ENCODE results near the gene TNNT2. TPM values are rescaled to one million over a fixed set of nuclear protein-coding genes. Genes with fewer than 3 reads are reported as not detected.

The TNNT2 gene
- total RNA-seq, 1 donor from 2014 or later = 8,708 TPM

DNA sequence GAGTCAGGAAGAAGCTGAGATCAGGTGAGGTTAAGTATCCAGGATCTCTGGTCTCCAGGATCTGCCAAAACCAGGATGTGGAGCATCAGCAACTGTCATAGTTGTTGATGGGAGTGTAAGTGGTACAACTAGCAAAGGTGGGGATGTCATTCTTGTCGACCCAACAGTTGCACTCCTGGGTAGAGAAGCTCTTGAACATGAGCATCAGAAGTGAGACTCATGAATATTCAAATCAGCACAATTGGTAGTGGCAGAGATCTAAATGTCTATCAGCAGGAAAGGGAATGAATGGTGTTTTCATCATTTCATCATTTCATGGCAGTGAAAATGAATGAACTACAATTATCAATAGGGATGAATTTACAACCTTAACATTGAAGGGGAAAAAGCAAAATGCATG lies 25.9 kb upstream of the TNNT2 start:
- Histone ChIP-seq H3K4me3 (no peak overlapping the region), H3K36me3 (no peaks in the 10 kb centered on the region), H3K4me1 (peaks cover 53% of the 10 kb centered on the region), H3K27ac (replicated peaks) (no peak overlapping the region), H3K9me3 (replicated peaks) (no peaks in the 10 kb centered on the region), H3K27me3 (ENCODE audit: low read depth) (peaks cover 29% of the 10 kb centered on the region)
- intact Hi-C loops (cut with micrococcal nuclease) = no loop called here
- no peak for DNase-seq
- TF ChIP-seq, protein P1, sequence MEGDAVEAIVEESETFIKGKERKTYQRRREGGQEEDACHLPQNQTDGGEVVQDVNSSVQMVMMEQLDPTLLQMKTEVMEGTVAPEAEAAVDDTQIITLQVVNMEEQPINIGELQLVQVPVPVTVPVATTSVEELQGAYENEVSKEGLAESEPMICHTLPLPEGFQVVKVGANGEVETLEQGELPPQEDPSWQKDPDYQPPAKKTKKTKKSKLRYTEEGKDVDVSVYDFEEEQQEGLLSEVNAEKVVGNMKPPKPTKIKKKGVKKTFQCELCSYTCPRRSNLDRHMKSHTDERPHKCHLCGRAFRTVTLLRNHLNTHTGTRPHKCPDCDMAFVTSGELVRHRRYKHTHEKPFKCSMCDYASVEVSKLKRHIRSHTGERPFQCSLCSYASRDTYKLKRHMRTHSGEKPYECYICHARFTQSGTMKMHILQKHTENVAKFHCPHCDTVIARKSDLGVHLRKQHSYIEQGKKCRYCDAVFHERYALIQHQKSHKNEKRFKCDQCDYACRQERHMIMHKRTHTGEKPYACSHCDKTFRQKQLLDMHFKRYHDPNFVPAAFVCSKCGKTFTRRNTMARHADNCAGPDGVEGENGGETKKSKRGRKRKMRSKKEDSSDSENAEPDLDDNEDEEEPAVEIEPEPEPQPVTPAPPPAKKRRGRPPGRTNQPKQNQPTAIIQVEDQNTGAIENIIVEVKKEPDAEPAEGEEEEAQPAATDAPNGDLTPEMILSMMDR (IDR thresholded peaks at IDR 0.05; ENCODE audit: borderline replicate concordance) = no peak

DNA sequence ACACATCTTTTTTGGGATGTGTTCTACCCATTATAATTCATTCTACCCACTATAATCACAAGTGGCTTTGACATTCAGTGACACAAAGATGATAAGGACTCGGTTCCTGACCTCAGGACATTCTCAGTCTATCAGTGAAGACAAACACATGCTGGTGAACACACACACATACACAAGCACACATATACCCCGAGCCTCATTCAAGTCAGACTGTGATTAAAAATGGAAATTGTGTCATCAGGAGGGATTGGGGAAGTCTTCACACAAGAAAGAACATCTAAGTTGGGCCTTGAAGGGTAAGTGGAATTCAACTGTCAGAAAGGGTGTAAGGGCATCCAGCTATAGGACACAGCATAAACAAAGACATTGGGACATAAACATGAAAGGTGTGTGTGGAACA lies 24.2 kb upstream of the TNNT2 start:
- TF ChIP-seq, protein P1 (IDR thresholded peaks at IDR 0.05; ENCODE audit: borderline replicate concordance) = no peak
- no peaks in the 10 kb centered on the region for H3K9me3 ChIP-seq (replicated peaks)
- H3K27ac ChIP-seq (replicated peaks) = no peak overlapping the region
- DNase-seq = no peak
- intact Hi-C loops (cut with micrococcal nuclease) = no loop called here
- peaks cover 37% of the 10 kb centered on the region for H3K4me1 ChIP-seq
- peaks cover 34% of the 10 kb centered on the region for H3K27me3 ChIP-seq (ENCODE audit: low read depth)
- no peaks in the 10 kb centered on the region for H3K36me3 ChIP-seq
- no peak overlapping the region for H3K4me3 ChIP-seq

- peaks cover 35% of the 10 kb centered on the region for H3K4me1 ChIP-seq
- H3K36me3 ChIP-seq = no peaks in the 10 kb centered on the region
- peak overlapping the region; percentile 7 for H3K27ac ChIP-seq (replicated peaks)
- H3K27me3 ChIP-seq (ENCODE audit: low read depth) = peaks cover 34% of the 10 kb centered on the region
- no peaks in the 10 kb centered on the region for H3K9me3 ChIP-seq (replicated peaks)
- TF ChIP-seq, protein P1 (IDR thresholded peaks at IDR 0.05; ENCODE audit: borderline replicate concordance) = no peak
- no peak for DNase-seq
- intact Hi-C loops (cut with micrococcal nuclease) = no loop called here
- no peak overlapping the region for H3K4me3 ChIP-seq
These were observed 23.4 kb upstream of the TNNT2 start for GRCh38 chr1:201400852-201401230.

DNA sequence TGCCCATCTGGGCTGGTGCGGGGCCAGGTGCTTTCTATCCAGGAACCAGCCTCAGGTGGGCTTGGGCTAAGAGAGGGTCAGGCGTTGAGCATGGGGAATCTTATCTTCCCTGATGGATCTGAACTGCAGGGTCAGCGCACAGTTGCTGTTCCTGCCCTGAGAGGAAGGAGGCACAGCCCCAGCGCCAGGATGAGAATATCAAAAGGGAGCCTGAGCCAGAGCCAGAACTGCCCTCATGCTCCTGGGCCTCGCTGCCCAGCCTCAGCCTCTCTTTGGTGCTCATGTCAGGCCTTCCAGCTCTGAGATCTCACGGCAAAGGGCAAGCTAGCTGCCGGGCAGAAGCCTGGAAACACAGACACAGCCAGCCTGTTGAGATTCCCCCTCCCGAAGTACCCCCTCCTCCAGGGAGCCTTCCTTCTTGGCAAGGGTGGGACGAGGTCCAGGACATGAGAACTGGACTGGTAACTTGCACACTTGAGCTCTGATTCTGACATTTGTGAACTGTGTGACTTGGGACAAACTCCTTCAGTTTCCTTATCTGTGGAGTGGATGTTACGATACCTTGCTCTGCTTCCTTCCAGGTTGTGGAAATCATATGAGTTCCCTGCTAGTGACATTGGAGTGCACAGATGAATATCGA lies 22.9 kb upstream of the TNNT2 start:
- Histone ChIP-seq H3K36me3 (no peaks in the 10 kb centered on the region), H3K9me3 (replicated peaks) (no peaks in the 10 kb centered on the region), H3K27ac (replicated peaks) (no peak overlapping the region), H3K4me3 (no peak overlapping the region), H3K4me1 (peaks cover 35% of the 10 kb centered on the region), H3K27me3 (ENCODE audit: low read depth) (peaks cover 34% of the 10 kb centered on the region)
- DNase-seq = no peak
- intact Hi-C loops (cut with micrococcal nuclease) = no loop called here
- TF ChIP-seq, protein P1 (IDR thresholded peaks at IDR 0.05; ENCODE audit: borderline replicate concordance) = no peak

GRCh38 chr1:201399352-201400126 lies 22.1 kb upstream of the TNNT2 start:
- H3K4me3 ChIP-seq = peak overlapping the region; percentile 52
- TF ChIP-seq, protein P1 (IDR thresholded peaks at IDR 0.05; ENCODE audit: borderline replicate concordance) = no peak
- no peak for DNase-seq

More at GRCh38 chr1:201399352-201400126, 22.1 kb upstream of the TNNT2 start:
- intact Hi-C loops (cut with micrococcal nuclease) = no loop called here
- Histone ChIP-seq H3K27me3 (ENCODE audit: low read depth) (peaks cover 34% of the 10 kb centered on the region), H3K9me3 (replicated peaks) (no peaks in the 10 kb centered on the region), H3K36me3 (no peaks in the 10 kb centered on the region), H3K4me1 (peaks cover 28% of the 10 kb centered on the region), H3K27ac (replicated peaks) (no peak overlapping the region)

Data from left ventricle myocardium inferior (tissue), 1 donor.